ENCODE data around the gene ITGA7. TPM values are rescaled to one million over a fixed set of nuclear protein-coding genes. Genes with fewer than 3 reads are reported as not detected.

Gene ITGA7
- total RNA-seq, 2 donors from 2014 or later, result 11.4 to 52.1 TPM

DNA sequence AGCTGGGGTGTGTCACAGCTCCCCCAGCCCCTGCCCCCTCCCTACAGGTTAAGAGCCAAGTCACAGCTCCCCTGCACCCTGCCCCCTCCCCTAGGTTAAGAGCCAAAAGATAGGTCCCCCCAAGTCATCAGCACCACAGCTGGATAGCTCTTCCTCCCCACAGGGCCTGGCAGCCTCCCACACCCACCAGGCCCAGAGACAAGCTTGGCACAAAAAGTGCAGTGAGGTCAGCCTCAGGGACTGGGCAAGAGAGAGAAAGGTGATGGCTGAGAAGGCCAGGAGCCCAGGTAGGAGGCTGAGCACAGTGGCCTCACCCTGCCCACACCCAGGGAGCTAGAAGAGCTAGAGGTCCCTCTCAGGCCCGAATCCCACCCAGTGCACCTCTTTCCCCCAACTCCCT, 8.7 kb downstream of the ITGA7 start:
- no peaks in the 10 kb centered on the region for H3K27me3 ChIP-seq
- H3K9me3 ChIP-seq, result no peaks in the 10 kb centered on the region
- no peak overlapping the region for H3K4me3 ChIP-seq
- no peak for ATAC-seq
- H3K27ac ChIP-seq, result no peak overlapping the region
- no peak for TF ChIP-seq POLR2A (IDR thresholded peaks at IDR 0.05)
- TF ChIP-seq, protein P1, sequence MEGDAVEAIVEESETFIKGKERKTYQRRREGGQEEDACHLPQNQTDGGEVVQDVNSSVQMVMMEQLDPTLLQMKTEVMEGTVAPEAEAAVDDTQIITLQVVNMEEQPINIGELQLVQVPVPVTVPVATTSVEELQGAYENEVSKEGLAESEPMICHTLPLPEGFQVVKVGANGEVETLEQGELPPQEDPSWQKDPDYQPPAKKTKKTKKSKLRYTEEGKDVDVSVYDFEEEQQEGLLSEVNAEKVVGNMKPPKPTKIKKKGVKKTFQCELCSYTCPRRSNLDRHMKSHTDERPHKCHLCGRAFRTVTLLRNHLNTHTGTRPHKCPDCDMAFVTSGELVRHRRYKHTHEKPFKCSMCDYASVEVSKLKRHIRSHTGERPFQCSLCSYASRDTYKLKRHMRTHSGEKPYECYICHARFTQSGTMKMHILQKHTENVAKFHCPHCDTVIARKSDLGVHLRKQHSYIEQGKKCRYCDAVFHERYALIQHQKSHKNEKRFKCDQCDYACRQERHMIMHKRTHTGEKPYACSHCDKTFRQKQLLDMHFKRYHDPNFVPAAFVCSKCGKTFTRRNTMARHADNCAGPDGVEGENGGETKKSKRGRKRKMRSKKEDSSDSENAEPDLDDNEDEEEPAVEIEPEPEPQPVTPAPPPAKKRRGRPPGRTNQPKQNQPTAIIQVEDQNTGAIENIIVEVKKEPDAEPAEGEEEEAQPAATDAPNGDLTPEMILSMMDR (IDR thresholded peaks at IDR 0.05), result no peak
- no peak for DNase-seq
- intact Hi-C loops (cut with DNase I), result no loop called here
- H3K36me3 ChIP-seq (replicated peaks in 1 of 2; ENCODE audit: insufficient read depth in 1 of 2, low read depth in 2 of 2), result no peaks in the 10 kb centered on the region
- no peaks in the 10 kb centered on the region for H3K4me1 ChIP-seq
- WGBS, 2 donors, result 86% methylated on average over 1 of the region's 1 CpG; no CpG with 5 or more reads in 1 of the 2 donors

DNA sequence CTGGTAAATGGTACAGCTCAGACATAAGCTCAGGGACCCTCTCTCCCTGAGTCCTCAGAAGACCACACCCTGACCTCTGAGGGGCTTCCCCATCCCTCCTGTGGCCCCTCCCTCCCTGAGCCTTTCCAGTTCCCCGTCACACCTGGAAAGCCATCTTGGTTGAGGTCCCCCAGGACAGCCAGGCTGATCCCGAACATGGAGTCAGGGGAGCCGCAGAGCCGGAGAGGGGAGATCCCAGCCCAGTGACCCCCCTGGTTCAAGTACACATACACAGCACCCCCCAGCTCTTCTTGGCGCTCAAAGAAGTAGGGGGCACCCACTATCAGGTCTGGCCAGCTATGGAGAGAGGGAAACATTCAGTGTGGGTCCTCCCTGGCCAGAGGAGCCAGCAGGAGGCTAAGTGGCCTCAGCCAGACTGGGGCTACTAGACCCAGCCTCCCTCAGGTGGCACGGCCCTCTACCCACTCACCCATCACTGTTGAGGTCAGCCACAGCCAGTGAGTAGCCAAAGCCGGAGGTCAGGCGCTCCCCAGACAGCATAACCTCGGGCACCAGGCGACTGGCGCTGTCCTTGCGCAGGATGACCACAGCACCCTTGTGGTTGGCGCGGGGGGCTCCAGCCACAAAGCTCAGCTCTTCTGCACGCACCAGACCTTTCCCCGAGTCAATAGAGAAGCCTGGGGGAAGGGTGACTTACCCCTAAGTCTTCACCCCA, 9.3 kb downstream of the ITGA7 start:
- H3K36me3 ChIP-seq (replicated peaks in 1 of 2; ENCODE audit: insufficient read depth in 1 of 2, low read depth in 2 of 2), result no peaks in the 10 kb centered on the region

DNA sequence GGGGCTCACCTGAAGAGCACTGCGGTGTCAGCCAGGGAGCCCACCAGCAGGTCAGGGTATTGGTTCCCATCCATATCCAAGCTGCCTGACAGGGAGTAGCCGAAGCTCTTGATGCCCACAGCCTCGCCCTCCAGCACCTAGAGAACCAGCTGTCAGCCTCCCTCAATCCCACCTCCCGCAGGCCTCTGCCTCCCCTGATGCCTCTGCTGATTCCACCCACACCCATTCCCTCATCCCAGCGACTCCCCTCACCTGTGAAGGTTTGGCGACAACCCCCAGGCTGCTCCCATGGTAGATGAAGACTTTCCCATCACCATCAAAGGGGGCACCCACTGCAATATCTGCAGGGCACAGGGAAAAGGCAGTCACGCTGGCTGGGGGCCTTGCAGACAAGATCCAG, 10.0 kb downstream of the ITGA7 start:
- Histone ChIP-seq H3K4me1 (no peaks in the 10 kb centered on the region), H3K36me3 (replicated peaks in 1 of 2; ENCODE audit: insufficient read depth in 1 of 2, low read depth in 2 of 2) (no peaks in the 10 kb centered on the region), H3K4me3 (no peak overlapping the region), H3K27me3 (no peaks in the 10 kb centered on the region), H3K27ac (no peak overlapping the region), H3K9me3 (no peaks in the 10 kb centered on the region)
- no peak for DNase-seq
- intact Hi-C loops (cut with DNase I), result no loop called here
- no peak for ATAC-seq
- 75 to 78% methylated on average over 7 of the region's 7 CpGs for WGBS, 2 donors
- no peak for TF ChIP-seq POLR2A (IDR thresholded peaks at IDR 0.05)
- TF ChIP-seq, protein P1 (IDR thresholded peaks at IDR 0.05), result no peak

More for the DNA sequence above, 9.3 kb downstream of the ITGA7 start:
- Histone ChIP-seq H3K27ac (no peak overlapping the region), H3K4me1 (no peaks in the 10 kb centered on the region), H3K4me3 (no peak overlapping the region), H3K27me3 (no peaks in the 10 kb centered on the region), H3K9me3 (no peaks in the 10 kb centered on the region)
- 89% methylated on average over 4 to 16 of the region's 16 CpGs for WGBS, 2 donors
- intact Hi-C loops (cut with DNase I), result no loop called here
- DNase-seq, result no peak
- TF ChIP-seq, protein P1 (IDR thresholded peaks at IDR 0.05), result no peak
- TF ChIP-seq POLR2A (IDR thresholded peaks at IDR 0.05), result no peak
- no peak for ATAC-seq

DNA sequence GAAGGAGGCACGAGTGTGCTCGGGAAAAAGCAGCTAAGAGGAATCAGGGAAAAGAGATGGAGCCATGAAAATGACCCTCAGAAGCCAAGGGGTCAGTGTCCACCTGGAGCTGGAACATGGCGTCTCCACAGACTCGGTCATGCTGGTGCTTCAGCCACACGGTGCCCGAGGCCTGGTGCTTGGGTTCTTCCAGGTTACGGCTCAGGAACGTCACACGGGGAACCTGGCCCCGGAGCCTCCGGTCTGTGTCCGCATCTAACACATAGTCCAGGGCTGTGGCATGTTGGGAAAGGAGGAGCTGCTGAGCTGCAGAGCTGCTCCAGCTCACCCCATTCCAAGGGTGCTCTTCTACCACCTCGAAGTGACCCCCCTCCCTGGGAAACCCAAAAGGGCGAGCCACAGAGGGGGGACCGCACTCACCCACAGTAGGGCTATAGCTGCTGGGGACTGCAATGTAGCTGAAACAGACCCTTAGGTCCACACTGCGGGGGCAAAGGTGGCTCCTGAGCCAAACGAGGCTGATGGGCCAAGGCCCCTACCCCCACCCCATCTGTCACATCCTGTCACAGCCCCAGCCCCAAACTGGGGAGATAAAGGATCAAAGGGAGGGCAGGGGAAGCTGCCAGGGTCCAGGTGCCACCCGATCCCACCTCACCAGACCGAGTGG, 10.8 kb downstream of the ITGA7 start:
- Histone ChIP-seq H3K36me3 (replicated peaks in 1 of 2; ENCODE audit: insufficient read depth in 1 of 2, low read depth in 2 of 2) (no peaks in the 10 kb centered on the region), H3K4me1 (no peaks in the 10 kb centered on the region), H3K27ac (no peak overlapping the region), H3K4me3 (no peak overlapping the region), H3K27me3 (no peaks in the 10 kb centered on the region), H3K9me3 (no peaks in the 10 kb centered on the region)
- TF ChIP-seq POLR2A (IDR thresholded peaks at IDR 0.05), result no peak
- TF ChIP-seq, protein P1 (IDR thresholded peaks at IDR 0.05), result no peak
- intact Hi-C loops (cut with DNase I), result no loop called here
- ATAC-seq (no peak), DNase-seq (no peak)
- WGBS, 2 donors, result 66 to 73% methylated on average over 16 of the region's 19 CpGs
